Activated naive CD4-positive, alpha-beta T cell treated with anti-CD3 and anti-CD28 coated beads for 36 hours (primary cell): ENCODE measurements around the gene DNAJB13. TPM values are rescaled to one million over a fixed set of nuclear protein-coding genes. Genes with fewer than 3 reads are reported as not detected.
"Not testable (repeated sequence)": the region's sequence is repeated elsewhere in the genome, so short reads cannot be mapped to it uniquely, and the experiment has no call there.

Experiments used
- CTCF ChIA-PET: fragments of 350-600 bp; sonication (Branson Sonifier 250); formaldehyde crosslinking; loops from one replicate; lab custom pipeline; 2021; ENCODE audit warnings: antibody characterized with exemption; lab: Charles Lee
- DNase-seq: peaks from one replicate; pipeline ENCODE4 v3.0.0-alpha.2; 2020
- H3K27ac Mint-ChIP-seq: one replicate; pipeline ENCODE4 v1.8.0; 2021; ENCODE audit warnings: mild to moderate bottlenecking, mixed read lengths
- H3K27me3 Mint-ChIP-seq: one replicate; pipeline ENCODE4 v1.8.0; 2021; ENCODE audit warnings: low read depth, mixed read lengths
- H3K36me3 Mint-ChIP-seq: one replicate; pipeline ENCODE4 v1.8.0; 2021; ENCODE audit warnings: low read depth, mixed read lengths
- H3K4me1 Mint-ChIP-seq: one replicate; pipeline ENCODE4 v1.8.0; 2021; ENCODE audit warnings: low read depth, mixed read lengths
- H3K4me3 Mint-ChIP-seq: one replicate; pipeline ENCODE4 v1.8.0; 2021; ENCODE audit warnings: mild to moderate bottlenecking, moderate library complexity, mixed read lengths
- H3K9me3 Mint-ChIP-seq: one replicate; pipeline ENCODE4 v1.8.0; 2021; ENCODE audit warnings: mixed read lengths
- intact Hi-C: fragments of 100-400 bp; cut with micrococcal nuclease; formaldehyde crosslinking; loops from one replicate; pipeline ENCODE4 v1.15.1; 2023
- total RNA-seq, 2 experiments: library from RNA; stranded (reverse); gene quantifications; one replicate each; pipeline ENCODE4 v1.2.3, GENCODE V29; 2021

DNAJB13 gene
- total RNA-seq, 2 experiments from 2014 or later: 0.26 TPM; not detected in 1

- intact Hi-C loops: no loop called here
- DNase-seq: no peak
- peak overlapping the region; percentile 99 for H3K27ac Mint-ChIP-seq
- CTCF ChIA-PET: interaction anchor here (0.7 to 3.8 kb wide), 6 partner anchors 13 to 461 kb away, joined by 3 to 18 read pairs (median 8); no protein-coding TSS in a partner anchor
- H3K36me3 Mint-ChIP-seq: peaks cover 55% of the 10 kb centered on the region
- H3K9me3 Mint-ChIP-seq: no peaks in the 10 kb centered on the region
- H3K4me3 Mint-ChIP-seq: peak overlapping the region; percentile 98
- H3K4me1 Mint-ChIP-seq: peaks cover 63% of the 10 kb centered on the region
- no peaks in the 10 kb centered on the region for H3K27me3 Mint-ChIP-seq
These were observed 30.4 kb downstream of the DNAJB13 start for GRCh38 chr11:73981051-73981805.

GRCh38 chr11:73982595-73982989, 31.8 kb downstream of the DNAJB13 start, which contains the start of gene UCP2:
TSS of gene UCP2 (minus strand) at chr11:73982843. CDS start at chr11:73978378, 4,465 bp downstream.
- Mint-ChIP-seq H3K4me3 (peak within 1 kb of the TSS; percentile 98), H3K36me3 (peaks cover 42% of the 10 kb centered on the region), H3K4me1 (peaks cover 51% of the 10 kb centered on the region), H3K27me3 (no peaks in the 10 kb centered on the region), H3K27ac (peak within 1 kb of the TSS; percentile 99), H3K9me3 (no peaks in the 10 kb centered on the region)
- intact Hi-C loops: loop anchor here (1.0 kb wide), 1 partner anchor 8 kb away; no protein-coding TSS in a partner anchor
- CTCF ChIA-PET: interaction anchor here (0.6 to 1.2 kb wide), 2 partner anchors 12 kb away, joined by 3 read pairs; no protein-coding TSS in a partner anchor
- peak; percentile 85 for DNase-seq

- peaks cover 38% of the 10 kb centered on the region for H3K36me3 Mint-ChIP-seq
- no peaks in the 10 kb centered on the region for H3K9me3 Mint-ChIP-seq
- peak; percentile 96 for DNase-seq
- H3K27me3 Mint-ChIP-seq: no peaks in the 10 kb centered on the region
- H3K4me1 Mint-ChIP-seq: peaks cover 45% of the 10 kb centered on the region
- H3K27ac Mint-ChIP-seq: peak overlapping the region; percentile 99
- intact Hi-C loops: loop anchor here (1.0 kb wide), 3 partner anchors 9 to 222 kb away; partner anchors contain the start of gene RAB6A
- peak overlapping the region; percentile 98 for H3K4me3 Mint-ChIP-seq
- CTCF ChIA-PET: interaction anchor here (0.5 to 1.2 kb wide), 2 partner anchors 13 to 228 kb away, joined by 3 read pairs; no protein-coding TSS in a partner anchor
These were observed 32.3 kb downstream of the DNAJB13 start for GRCh38 chr11:73982990-73983740.

GRCh38 chr11:73983741-73984538, 33.1 kb downstream of the DNAJB13 start:
- Mint-ChIP-seq H3K9me3 (no peaks in the 10 kb centered on the region), H3K36me3 (peaks cover 31% of the 10 kb centered on the region), H3K27ac (peak overlapping the region; percentile 99), H3K4me1 (peaks cover 38% of the 10 kb centered on the region), H3K27me3 (no peaks in the 10 kb centered on the region), H3K4me3 (peak overlapping the region; percentile 98)
- DNase-seq: peak; percentile 33
- CTCF ChIA-PET: interaction anchor here (0.5 kb wide), 1 partner anchor 227 kb away, joined by 3 read pairs; no protein-coding TSS in a partner anchor
- intact Hi-C loops: loop anchor here (1.0 kb wide), 2 partner anchors 11 to 223 kb away; partner anchors contain the start of gene RAB6A

- H3K4me1 Mint-ChIP-seq: peaks cover 25% of the 10 kb centered on the region
- H3K4me3 Mint-ChIP-seq, CTCF ChIA-PET: not testable (repeated sequence)
These were observed 34.8 kb downstream of the DNAJB13 start for GRCh38 chr11:73985661-73986060.

GRCh38 chr11:73988227-73988626, 37.4 kb downstream of the DNAJB13 start:
- H3K4me1 Mint-ChIP-seq: peaks cover 40% of the 10 kb centered on the region
- intact Hi-C loops: no loop called here
- H3K27ac Mint-ChIP-seq: no peak overlapping the region
- CTCF ChIA-PET: no interaction called here
- DNase-seq: no peak
- no peaks in the 10 kb centered on the region for H3K9me3 Mint-ChIP-seq
- H3K36me3 Mint-ChIP-seq: no peaks in the 10 kb centered on the region
- no peak overlapping the region for H3K4me3 Mint-ChIP-seq
- H3K27me3 Mint-ChIP-seq: no peaks in the 10 kb centered on the region

More at GRCh38 chr11:73985661-73986060, 34.8 kb downstream of the DNAJB13 start:
- DNase-seq, H3K27me3 Mint-ChIP-seq, H3K27ac Mint-ChIP-seq, H3K9me3 Mint-ChIP-seq, intact Hi-C loops: not testable (repeated sequence)
- H3K36me3 Mint-ChIP-seq: peaks cover 15% of the 10 kb centered on the region

- no peak overlapping the region for H3K4me3 Mint-ChIP-seq
- DNase-seq: no peak
- CTCF ChIA-PET: no interaction called here
- intact Hi-C loops: no loop called here
- no peak overlapping the region for H3K27ac Mint-ChIP-seq
- no peaks in the 10 kb centered on the region for H3K36me3 Mint-ChIP-seq
- no peaks in the 10 kb centered on the region for H3K27me3 Mint-ChIP-seq
- H3K4me1 Mint-ChIP-seq: peaks cover 37% of the 10 kb centered on the region
- H3K9me3 Mint-ChIP-seq: no peaks in the 10 kb centered on the region
These were observed 38.3 kb downstream of the DNAJB13 start for GRCh38 chr11:73989156-73989555.

- Mint-ChIP-seq H3K9me3 (no peaks in the 10 kb centered on the region), H3K27ac (no peak overlapping the region), H3K4me3 (no peak overlapping the region), H3K27me3 (no peaks in the 10 kb centered on the region), H3K36me3 (no peaks in the 10 kb centered on the region), H3K4me1 (peaks cover 42% of the 10 kb centered on the region)
- DNase-seq: no peak
- intact Hi-C loops: no loop called here
- CTCF ChIA-PET: interaction anchor here (1.2 kb wide), 1 partner anchor 14 kb away, joined by 3 read pairs; no protein-coding TSS in a partner anchor
These were observed 39.9 kb downstream of the DNAJB13 start for GRCh38 chr11:73990730-73991129.

- Mint-ChIP-seq H3K27me3 (no peaks in the 10 kb centered on the region), H3K4me3 (no peak overlapping the region), H3K27ac (peak overlapping the region; percentile 33), H3K4me1 (peaks cover 45% of the 10 kb centered on the region), H3K36me3 (no peaks in the 10 kb centered on the region), H3K9me3 (no peaks in the 10 kb centered on the region)
- intact Hi-C loops: no loop called here
- CTCF ChIA-PET: interaction anchor here (1.0 to 1.2 kb wide), 2 partner anchors 10 to 13 kb away, joined by 3 to 4 read pairs; no protein-coding TSS in a partner anchor
- DNase-seq: no peak
These were observed 40.7 kb downstream of the DNAJB13 start for GRCh38 chr11:73991471-73992006.

- Mint-ChIP-seq H3K27ac (peak overlapping the region; percentile 85), H3K36me3 (no peaks in the 10 kb centered on the region), H3K4me1 (peaks cover 68% of the 10 kb centered on the region), H3K27me3 (no peaks in the 10 kb centered on the region), H3K9me3 (no peaks in the 10 kb centered on the region), H3K4me3 (peak overlapping the region; percentile 44)
- intact Hi-C loops: loop anchor here (1.0 to 5.0 kb wide), 4 partner anchors 10 to 497 kb away; partner anchors contain the start of gene LIPT2
- DNase-seq: no peak
- CTCF ChIA-PET: interaction anchor here (0.7 to 1.9 kb wide), 4 partner anchors 10 to 28 kb away, joined by 3 to 12 read pairs (median 4); no protein-coding TSS in a partner anchor
These were observed 44.4 kb downstream of the DNAJB13 start for GRCh38 chr11:73995247-73995646.

GRCh38 chr11:73995731-73996130, 44.9 kb downstream of the DNAJB13 start:
- H3K36me3 Mint-ChIP-seq: no peaks in the 10 kb centered on the region
- peaks cover 65% of the 10 kb centered on the region for H3K4me1 Mint-ChIP-seq
- H3K4me3 Mint-ChIP-seq: peak overlapping the region; percentile 44
- no peaks in the 10 kb centered on the region for H3K27me3 Mint-ChIP-seq
- peak overlapping the region; percentile 85 for H3K27ac Mint-ChIP-seq
- no peaks in the 10 kb centered on the region for H3K9me3 Mint-ChIP-seq
- intact Hi-C loops: loop anchor here (1.0 to 5.0 kb wide), 4 partner anchors 10 to 497 kb away; partner anchors contain the start of gene LIPT2
- peak; percentile 64 for DNase-seq
- CTCF ChIA-PET: interaction anchor here (0.7 to 1.9 kb wide), 4 partner anchors 16 to 35 kb away, joined by 3 to 12 read pairs (median 4); no protein-coding TSS in a partner anchor
